ENCODE data around the gene FHL3.

Gene FHL3

GRCh38 chr1:38043036-38043747, 37.9 kb upstream of the FHL3 start:
- DNase-seq (ENCODE audit: low spot score): no peak
- in situ Hi-C loops (cut with MboI; ENCODE audit: low sequenced_read_pairs, unreplicated experiment): loop anchor here (25.0 kb wide), 1 partner anchor 769 kb away; no protein-coding TSS in a partner anchor
- no peak for TF ChIP-seq CTCF (IDR thresholded peaks at IDR 0.05; ENCODE audit: borderline replicate concordance, control extremely low read depth, extremely low read depth, insufficient read depth, missing control alignments)

- no peak for DNase-seq (ENCODE audit: low spot score)
- in situ Hi-C loops (cut with MboI; ENCODE audit: low sequenced_read_pairs, unreplicated experiment): loop anchor here (25.0 kb wide), 1 partner anchor 770 kb away; no protein-coding TSS in a partner anchor
- TF ChIP-seq CTCF (IDR thresholded peaks at IDR 0.05; ENCODE audit: borderline replicate concordance, control extremely low read depth, extremely low read depth, insufficient read depth, missing control alignments): no peak
Observed at GRCh38 chr1:38041936-38042834, 36.9 kb upstream of the FHL3 start.

GRCh38 chr1:38039331-38040088, 34.2 kb upstream of the FHL3 start:
- TF ChIP-seq CTCF (IDR thresholded peaks at IDR 0.05; ENCODE audit: borderline replicate concordance, control extremely low read depth, extremely low read depth, insufficient read depth, missing control alignments): no peak
- no peak for DNase-seq (ENCODE audit: low spot score)
- in situ Hi-C loops (cut with MboI; ENCODE audit: low sequenced_read_pairs, unreplicated experiment): loop anchor here (25.0 kb wide), 1 partner anchor 773 kb away; no protein-coding TSS in a partner anchor

- peak; percentile 13 for DNase-seq (ENCODE audit: low spot score)
- TF ChIP-seq CTCF (IDR thresholded peaks at IDR 0.05; ENCODE audit: borderline replicate concordance, control extremely low read depth, extremely low read depth, insufficient read depth, missing control alignments): no peak
- in situ Hi-C loops (cut with MboI; ENCODE audit: low sequenced_read_pairs, unreplicated experiment): loop anchor here (25.0 kb wide), 1 partner anchor 773 kb away; no protein-coding TSS in a partner anchor
Observed at GRCh38 chr1:38038861-38039260, 33.5 kb upstream of the FHL3 start.

- in situ Hi-C loops (cut with MboI; ENCODE audit: low sequenced_read_pairs, unreplicated experiment): loop anchor here (25.0 kb wide), 1 partner anchor 775 kb away; no protein-coding TSS in a partner anchor
- peak; percentile 48 for DNase-seq (ENCODE audit: low spot score)
- no peak for TF ChIP-seq CTCF (IDR thresholded peaks at IDR 0.05; ENCODE audit: borderline replicate concordance, control extremely low read depth, extremely low read depth, insufficient read depth, missing control alignments)
Observed at GRCh38 chr1:38037221-38037939, 32.1 kb upstream of the FHL3 start.

Data from GM13976 (cell line).